ENCODE results near the gene UQCRH. TPM values are rescaled to one million over a fixed set of nuclear protein-coding genes. Genes with fewer than 3 reads are reported as not detected.

Gene UQCRH
- total and polyA plus RNA-seq, 2 of the 13 experiments (the other 11 are each of a cell fraction or from before 2014, with no cell fraction given) = 548 to 556 TPM

- TF ChIP-seq SNAPC2 (CRISPR knock-in tag; IDR thresholded peaks at IDR 0.05) = no peak
- TF ChIP-seq E2F1 (CRISPR knock-in tag; IDR thresholded peaks at IDR 0.05) = no peak
- no peak for TF ChIP-seq ZNF576 (CRISPR knock-in tag; IDR thresholded peaks at IDR 0.05)
- no peak for TF ChIP-seq ZNF891 (CRISPR knock-in tag; IDR thresholded peaks at IDR 0.05)
Measured at GRCh38 chr1:46300673-46301405, 2.7 kb upstream of the UQCRH start (continued).

GRCh38 chr1:46301406-46301807 is 2.1 kb upstream of the UQCRH start:
- no peak for FAIRE-seq
- in situ Hi-C loops (cut with HindIII; ENCODE audit: extremely low pct_ligation_motif_present, low pct_unique_long_range_greater_than_20kb) (no loop called here), intact Hi-C loops (cut with micrococcal nuclease; ENCODE audit: unreplicated experiment) (loop anchor here (5.0 kb wide), 1 partner anchor 54 kb away; the partner anchor contains the start of gene RAD54L)
- under 1% methylated on average over 14 of the region's 17 CpGs for whole genome bisulfite sequencing (ENCODE audit: low lambda C conversion rate)
- H3K79me2 ChIP-seq (ENCODE audit: insufficient read depth, low read length) = peaks cover 80% of the 10 kb centered on the region
- H2AFZ ChIP-seq (ENCODE audit: low read length) = no peak overlapping the region
- H3K36me3 ChIP-seq (replicated peaks in 1 of 2; ENCODE audit: control insufficient read depth in 1 of 2, insufficient read depth in 2 of 2, low read length in 2 of 2) = peaks cover 8 to 25% of the 10 kb centered on the region in 2 experiments
- H3K4me3 ChIP-seq (replicated peaks in 1 of 3; ENCODE audit: insufficient read depth in 1 of 3, low read depth in 2 of 3, low read length in 3 of 3) = peak overlapping the region; percentile 93 to 100 (median 96)
- no peak for DNase-seq (ENCODE audit: low spot score)
- peaks cover 0 to 4% of the 10 kb centered on the region in 2 experiments; a peak in 1 of 5 replicates for H3K27me3 ChIP-seq (ENCODE audit: control insufficient read depth in 1 of 2, insufficient read depth in 2 of 2, low read length in 2 of 2)
- ATAC-seq = peak; percentile 19
- ChIA-PET POLR2A (no interaction called here), CTCF (ENCODE audit: low intra/inter-chr PET ratio, low total read pairs) (interaction anchor here (1.2 kb wide), 1 partner anchor 47 kb away, joined by 3 read pairs; no protein-coding TSS in a partner anchor)
- H4K20me1 ChIP-seq (ENCODE audit: insufficient read depth, low read length) = peaks cover 14% of the 10 kb centered on the region
- peak overlapping the region; percentile 89 for H3K4me2 ChIP-seq (ENCODE audit: low read depth, low read length)
- peak overlapping the region; percentile 96 for H3K27ac ChIP-seq (ENCODE audit: extremely low read length, insufficient read depth, low read length)
- BruUV-seq (replicated peaks) = no TSS peak
- H3K9me3 ChIP-seq (ENCODE audit: low read length) = no peaks in the 10 kb centered on the region
- peak overlapping the region; percentile 99 for H3K9ac ChIP-seq (ENCODE audit: insufficient read depth, low read depth, low read length)
- H3K4me1 ChIP-seq (ENCODE audit: insufficient read depth, low read length) = peaks cover 34% of the 10 kb centered on the region
- TF ChIP-seq ZNF564 (CRISPR knock-in tag; IDR thresholded peaks at IDR 0.05) = no peak
- TF ChIP-seq ZNF768 (CRISPR knock-in tag; IDR thresholded peaks at IDR 0.05) = no peak
- TF ChIP-seq MED1 (CRISPR knock-in tag; IDR thresholded peaks at IDR 0.05) = no peak
- no peak for TF ChIP-seq KDM5A (IDR thresholded peaks at IDR 0.05; ENCODE audit: borderline replicate concordance, low read length)
- no peak for TF ChIP-seq ZNF224 (CRISPR knock-in tag; IDR thresholded peaks at IDR 0.05)
- TF ChIP-seq ZNF557 (CRISPR knock-in tag; IDR thresholded peaks at IDR 0.05) = 0 out of 2 replicates have a peak, but pooled peaks have one; percentile 10
- TF ChIP-seq ZNF563 (CRISPR knock-in tag; IDR thresholded peaks at IDR 0.05) = peak; percentile 18; the same call in 1 of the 2 replicates
- no peak for TF ChIP-seq POGZ (CRISPR knock-in tag; IDR thresholded peaks at IDR 0.05)
- TF ChIP-seq ZNF704 (CRISPR knock-in tag; IDR thresholded peaks at IDR 0.05; ENCODE audit: borderline replicate concordance) = no peak
- TF ChIP-seq AFF4 (CRISPR knock-in tag; IDR thresholded peaks at IDR 0.05) = no peak
- no peak for TF ChIP-seq RARA (CRISPR knock-in tag; IDR thresholded peaks at IDR 0.05)
- no peak for TF ChIP-seq JUNB (CRISPR knock-in tag; IDR thresholded peaks at IDR 0.05; ENCODE audit: borderline replicate concordance)

Data from HepG2 (cell line).